Measurements from ENCODE around the gene CTSK. TPM values are rescaled to one million over a fixed set of nuclear protein-coding genes. Genes with fewer than 3 reads are reported as not detected.
A peak's percentile ranks its signal among the peaks of the same experiment; 100 is the strongest.
"Not testable (repeated sequence)": the region's sequence is repeated elsewhere in the genome, so short reads cannot be mapped to it uniquely, and the experiment has no call there.

The CTSK gene
- total RNA-seq, 1 experiment from 2014 or later, result 3.5 TPM

DNA sequence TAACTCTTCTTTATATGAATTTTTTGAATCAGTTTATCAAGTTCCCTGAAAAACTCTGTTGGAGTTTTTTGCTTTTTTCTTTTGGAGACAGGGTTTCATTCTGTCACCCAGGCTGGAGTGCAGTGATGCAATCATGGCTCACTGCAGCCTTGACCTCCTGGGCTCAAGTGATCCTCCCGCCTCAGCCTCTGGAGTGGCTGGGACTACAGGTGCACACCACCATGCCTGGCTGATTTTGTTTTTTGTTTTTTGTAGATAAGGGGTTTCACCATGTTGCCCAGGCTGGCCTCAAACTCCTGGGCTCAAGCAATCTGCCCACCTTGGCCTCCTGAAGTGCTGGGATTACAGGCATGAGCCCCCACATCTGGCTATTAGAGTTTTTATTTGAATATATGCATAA lies 40.4 kb downstream of the CTSK start:
- H3K9ac ChIP-seq (ENCODE audit: low read length); intact Hi-C loops (cut with micrococcal nuclease); H3K27me3 ChIP-seq (ENCODE audit: insufficient read depth, low read length); H4K20me1 ChIP-seq (ENCODE audit: insufficient read depth); BruUV-seq (replicated peaks); DNase-seq (ENCODE audit: low read depth, low spot score); H3K4me2 ChIP-seq (ENCODE audit: low read length); CTCF ChIA-PET; ATAC-seq; H3K4me1 ChIP-seq (ENCODE audit: control insufficient read depth in 1 of 2, insufficient read depth in 2 of 2, low read length in 2 of 2); H3K27ac ChIP-seq (ENCODE audit: low read depth, low read length); POLR2A ChIA-PET; H3K4me3 ChIP-seq (replicated peaks in 1 of 2; ENCODE audit: low read depth in 1 of 2, low read length in 2 of 2); H3K9me2 ChIP-seq (ENCODE audit: insufficient read depth); H3K36me3 ChIP-seq (ENCODE audit: control insufficient read depth in 1 of 2, insufficient read depth in 2 of 2, low read length in 2 of 2); H2AFZ ChIP-seq (ENCODE audit: low read depth, low read length, poor library complexity, severe bottlenecking); H3K9me3 ChIP-seq (ENCODE audit: control insufficient read depth in 1 of 2, insufficient read depth in 1 of 2, low read depth in 1 of 2, low read length in 2 of 2); RAD21 ChIA-PET (ENCODE audit: low non-redundant PET in 1 of 2, low total read pairs in 2 of 2, uncharacterized antibody in 2 of 2, unreplicated experiment in 2 of 2); H3K79me2 ChIP-seq (ENCODE audit: insufficient read depth, low read length): not testable (repeated sequence)
- 0 out of 2 replicates have a peak, but pooled peaks have one; percentile 23 for TF ChIP-seq CEBPB (IDR thresholded peaks at IDR 0.05; ENCODE audit: low read depth)

DNA sequence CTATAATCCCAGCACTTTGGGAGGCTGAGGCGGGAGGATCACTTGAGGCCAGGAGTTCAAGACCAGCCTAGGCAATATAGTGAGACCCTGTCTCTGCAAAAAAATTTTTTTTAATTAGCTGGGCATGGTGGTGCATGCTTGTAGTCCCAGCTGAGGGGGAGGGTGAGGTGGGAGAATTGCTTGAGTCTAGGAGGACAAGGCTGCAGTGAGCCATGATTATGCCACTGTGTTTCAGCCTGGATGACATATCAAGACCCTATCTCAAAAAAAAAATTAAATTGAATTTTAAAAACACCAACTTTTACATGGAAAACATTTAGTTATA lies 42.1 kb downstream of the CTSK start:
- RAD21 ChIA-PET (ENCODE audit: low non-redundant PET in 1 of 2, low total read pairs in 2 of 2, uncharacterized antibody in 2 of 2, unreplicated experiment in 2 of 2); H3K36me3 ChIP-seq (ENCODE audit: control insufficient read depth in 1 of 2, insufficient read depth in 2 of 2, low read length in 2 of 2); H4K20me1 ChIP-seq (ENCODE audit: insufficient read depth); H3K9me2 ChIP-seq (ENCODE audit: insufficient read depth); H3K79me2 ChIP-seq (ENCODE audit: insufficient read depth, low read length); ATAC-seq; H3K9me3 ChIP-seq (ENCODE audit: control insufficient read depth in 1 of 2, insufficient read depth in 1 of 2, low read depth in 1 of 2, low read length in 2 of 2); H3K4me1 ChIP-seq (ENCODE audit: control insufficient read depth in 1 of 2, insufficient read depth in 2 of 2, low read length in 2 of 2); H2AFZ ChIP-seq (ENCODE audit: low read depth, low read length, poor library complexity, severe bottlenecking); CTCF ChIA-PET; H3K4me3 ChIP-seq (replicated peaks in 1 of 2; ENCODE audit: low read depth in 1 of 2, low read length in 2 of 2); H3K9ac ChIP-seq (ENCODE audit: low read length); DNase-seq (ENCODE audit: low read depth, low spot score); H3K27me3 ChIP-seq (ENCODE audit: insufficient read depth, low read length); POLR2A ChIA-PET; H3K27ac ChIP-seq (ENCODE audit: low read depth, low read length); H3K4me2 ChIP-seq (ENCODE audit: low read length); BruUV-seq (replicated peaks); intact Hi-C loops (cut with micrococcal nuclease): not testable (repeated sequence)

DNA sequence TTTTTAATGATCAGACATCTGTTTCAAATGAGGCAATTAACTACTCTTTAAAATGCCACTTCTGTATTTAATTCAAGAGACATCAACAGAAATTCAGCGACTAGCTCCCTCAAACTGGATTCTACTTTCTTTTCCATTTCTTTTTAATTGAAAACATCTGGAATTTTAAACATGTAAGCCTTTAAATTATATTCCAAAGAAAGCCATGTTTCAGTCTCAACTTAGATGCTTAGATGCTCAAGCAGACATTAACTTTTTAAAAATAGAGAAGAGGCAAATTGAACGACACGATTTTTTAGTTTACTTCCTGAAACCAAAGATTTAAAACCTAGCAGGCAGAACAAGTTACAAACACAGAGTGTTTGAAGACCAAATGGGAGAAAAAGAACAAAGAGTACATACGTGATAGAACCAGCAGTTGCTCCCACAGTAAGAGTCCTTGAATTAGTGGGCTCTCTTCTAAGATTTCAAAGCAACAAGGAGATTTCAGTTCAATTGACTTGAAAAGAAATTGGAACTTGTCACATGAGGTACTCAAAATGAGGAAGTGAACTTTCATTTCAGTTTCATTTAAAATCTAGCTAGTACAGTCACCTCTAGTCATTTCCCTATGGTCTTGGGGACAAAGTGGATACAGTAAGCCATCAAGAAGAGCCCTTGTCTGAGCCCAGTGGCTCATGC lies 42.6 kb downstream of the CTSK start, which contains the start of gene CTSS:
Gene CTSS (minus strand): TSS at position 483 of the 681 bp plus-strand sequence. CDS start 1,015 bp downstream, outside the sequence.
- Histone ChIP-seq H3K4me1 (ENCODE audit: control insufficient read depth in 1 of 2, insufficient read depth in 2 of 2, low read length in 2 of 2) (no peaks in the 10 kb centered on the region), H2AFZ (ENCODE audit: low read depth, low read length, poor library complexity, severe bottlenecking) (peak within 1 kb of the TSS; percentile 60), H4K20me1 (ENCODE audit: insufficient read depth) (no peaks in the 10 kb centered on the region), H3K4me2 (ENCODE audit: low read length) (no peak within 1 kb of the TSS), H3K36me3 (ENCODE audit: control insufficient read depth in 1 of 2, insufficient read depth in 2 of 2, low read length in 2 of 2) (no peaks in the 10 kb centered on the region), H3K4me3 (replicated peaks in 1 of 2; ENCODE audit: low read depth in 1 of 2, low read length in 2 of 2) (no peak within 1 kb of the TSS), H3K9me2 (ENCODE audit: insufficient read depth) (no peaks in the 10 kb centered on the region), H3K79me2 (ENCODE audit: insufficient read depth, low read length) (no peaks in the 10 kb centered on the region), H3K27ac (ENCODE audit: low read depth, low read length) (no peak within 1 kb of the TSS), H3K9me3 (ENCODE audit: control insufficient read depth in 1 of 2, insufficient read depth in 1 of 2, low read depth in 1 of 2, low read length in 2 of 2) (no peaks in the 10 kb centered on the region), H3K27me3 (ENCODE audit: insufficient read depth, low read length) (no peaks in the 10 kb centered on the region), H3K9ac (ENCODE audit: low read length) (no peak within 1 kb of the TSS)
- intact Hi-C loops (cut with micrococcal nuclease), result no loop called here
- ChIA-PET RAD21 (ENCODE audit: low non-redundant PET in 1 of 2, low total read pairs in 2 of 2, uncharacterized antibody in 2 of 2, unreplicated experiment in 2 of 2) (no interaction called here), CTCF (no interaction called here), POLR2A (no interaction called here)
- BruUV-seq (replicated peaks), result no TSS peak
- DNase-seq (ENCODE audit: low read depth, low spot score) (no peak), ATAC-seq (no peak)
- no peak for TF ChIP-seq ELF1 (IDR thresholded peaks at IDR 0.05; ENCODE audit: borderline replicate concordance, low read depth)
